Skeletal muscle satellite cell (primary cell): ENCODE data around the gene SCGB2A2.

Experiments
- H3K27me3 ChIP-seq: 2 replicates; pipeline ENCODE4 v1.7.0; 2013; ENCODE audit warnings: low read length; ENCODE audit not compliant: control insufficient read depth, insufficient read depth
- H3K36me3 ChIP-seq: 2 replicates; pipeline ENCODE4 v1.7.0; 2013; ENCODE audit warnings: mild to moderate bottlenecking, control low read depth, low read length; ENCODE audit not compliant: insufficient read depth
- H3K4me1 ChIP-seq: 2 replicates; pipeline ENCODE4 v1.7.0; 2013; ENCODE audit warnings: low read length; ENCODE audit not compliant: control insufficient read depth, insufficient read depth
- H3K4me2 ChIP-seq: 2 replicates; pipeline ENCODE4 v1.7.0; 2013; ENCODE audit warnings: mild to moderate bottlenecking, low read length
- H3K4me3 ChIP-seq: 2 replicates; pipeline ENCODE4 v1.7.0; 2013; ENCODE audit warnings: low read length
- H3K9ac ChIP-seq: 2 replicates; pipeline ENCODE4 v1.7.0; 2013; ENCODE audit warnings: mild to moderate bottlenecking, low read depth, low read length, moderate library complexity
- H3K9me3 ChIP-seq: replicated peaks from 2 replicates; pipeline ENCODE4 v1.7.0; 2013; ENCODE audit warnings: mild to moderate bottlenecking, control low read depth, low read length

Gene SCGB2A2

DNA sequence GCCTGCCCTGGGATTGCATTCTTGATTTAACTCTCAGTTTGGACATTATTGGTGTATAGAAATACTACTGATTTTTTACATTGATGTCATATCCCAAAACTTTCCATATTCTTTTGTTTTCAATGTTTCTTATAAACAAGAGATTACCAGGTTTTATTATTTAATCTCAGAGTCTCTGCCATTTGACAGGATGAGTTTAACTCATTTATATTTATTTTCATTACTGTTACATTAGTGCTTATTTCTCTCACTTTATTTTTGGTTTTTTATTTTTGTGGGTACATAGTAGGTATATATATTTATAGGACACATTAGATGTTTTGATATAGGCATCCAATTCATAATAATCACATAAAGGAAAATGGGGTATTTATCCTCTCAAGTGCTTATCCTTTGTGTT lies 38.0 kb downstream of the SCGB2A2 start:
- H3K9me3 ChIP-seq, result no peaks in the 10 kb centered on the region
- no peaks in the 10 kb centered on the region for H3K4me1 ChIP-seq
- H3K4me2 ChIP-seq, result no peak overlapping the region
- no peaks in the 10 kb centered on the region for H3K36me3 ChIP-seq
- H3K27me3 ChIP-seq, result peaks cover 24% of the 10 kb centered on the region
- H3K9ac ChIP-seq, result no peak overlapping the region
- H3K4me3 ChIP-seq, result no peak overlapping the region

DNA sequence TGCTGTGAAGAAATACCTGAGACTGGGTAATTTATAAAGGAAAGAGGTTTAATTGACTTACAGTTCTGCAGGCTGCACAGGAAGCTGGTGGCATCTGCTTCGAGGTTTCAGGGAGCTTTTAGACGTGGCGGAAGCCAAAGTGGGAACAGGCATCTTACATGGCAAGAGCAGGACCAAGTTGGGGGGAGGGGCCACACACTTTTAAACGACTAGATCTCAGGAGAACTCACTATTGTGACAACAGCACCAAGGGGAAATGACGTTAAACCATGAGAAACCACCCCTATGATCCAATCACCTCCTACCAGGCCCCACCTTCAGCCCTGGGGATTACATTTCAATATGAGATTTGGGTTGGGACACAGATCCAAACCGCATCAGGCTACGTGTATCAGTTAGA lies 40.0 kb downstream of the SCGB2A2 start:
- Histone ChIP-seq H3K4me2 (no peak overlapping the region), H3K4me3 (no peak overlapping the region), H3K36me3 (no peaks in the 10 kb centered on the region), H3K9ac (no peak overlapping the region), H3K27me3 (peaks cover 35% of the 10 kb centered on the region), H3K4me1 (no peaks in the 10 kb centered on the region), H3K9me3 (no peaks in the 10 kb centered on the region)

DNA sequence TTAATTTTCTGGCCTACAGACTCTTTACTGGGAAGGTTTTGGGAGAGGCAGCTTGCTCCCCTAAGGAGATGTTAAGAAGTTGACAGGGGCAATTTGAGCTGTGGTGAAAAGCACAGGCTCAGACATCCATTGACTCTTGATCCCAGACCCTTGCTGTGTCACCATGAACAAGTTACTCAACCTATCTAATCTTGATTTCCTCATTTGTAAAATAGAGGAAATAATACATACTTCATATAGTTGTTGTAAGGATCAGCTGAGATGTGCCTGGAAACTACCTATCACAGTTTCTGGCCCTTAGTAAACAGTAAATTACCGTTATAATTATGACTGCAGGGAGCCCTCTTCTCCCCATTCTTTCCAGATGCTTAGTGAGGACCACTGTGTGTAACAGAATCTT lies 45.5 kb downstream of the SCGB2A2 start:
- H3K4me1 ChIP-seq, result no peaks in the 10 kb centered on the region
- H3K9me3 ChIP-seq, result no peaks in the 10 kb centered on the region

DNA sequence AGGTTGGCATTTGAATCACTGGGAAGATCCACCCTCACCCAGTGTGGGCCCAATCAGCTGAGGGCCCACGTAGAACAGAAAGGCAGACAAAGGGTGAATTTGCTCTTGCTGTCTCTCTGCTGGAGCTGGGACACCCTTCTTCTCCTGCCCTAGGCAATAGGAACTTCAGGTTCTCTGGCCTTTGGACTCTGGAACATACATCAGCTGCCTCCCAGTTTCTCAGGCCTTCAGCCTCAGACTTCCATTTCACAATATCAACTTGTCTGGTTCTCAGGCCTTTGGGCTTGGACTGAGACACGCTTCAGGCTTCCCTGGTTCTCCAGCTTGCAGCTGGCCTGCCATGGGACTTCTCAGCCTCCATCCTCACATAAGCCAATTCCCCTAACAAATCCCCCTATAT lies 52.6 kb downstream of the SCGB2A2 start:
- Histone ChIP-seq H3K4me1 (no peaks in the 10 kb centered on the region), H3K4me3 (no peak overlapping the region), H3K9ac (no peak overlapping the region), H3K4me2 (no peak overlapping the region), H3K9me3 (no peaks in the 10 kb centered on the region), H3K36me3 (no peaks in the 10 kb centered on the region), H3K27me3 (peaks cover 49% of the 10 kb centered on the region)

More for the DNA sequence above, 45.5 kb downstream of the SCGB2A2 start:
- H3K4me3 ChIP-seq, result no peak overlapping the region
- no peaks in the 10 kb centered on the region for H3K36me3 ChIP-seq
- no peak overlapping the region for H3K9ac ChIP-seq
- no peak overlapping the region for H3K4me2 ChIP-seq
- H3K27me3 ChIP-seq, result peaks cover 59% of the 10 kb centered on the region
